NCI-H82 (cell line): Measurements from ENCODE around the gene PDE4B.
"Not testable (repeated sequence)": the region's sequence is repeated elsewhere in the genome, so short reads cannot be mapped to it uniquely, and the experiment has no call there.

Source experiments
- DNase-seq: peaks from one replicate; lab custom pipeline; 2025; lab: John Stamatoyannopoulos, UW

Gene PDE4B

DNA sequence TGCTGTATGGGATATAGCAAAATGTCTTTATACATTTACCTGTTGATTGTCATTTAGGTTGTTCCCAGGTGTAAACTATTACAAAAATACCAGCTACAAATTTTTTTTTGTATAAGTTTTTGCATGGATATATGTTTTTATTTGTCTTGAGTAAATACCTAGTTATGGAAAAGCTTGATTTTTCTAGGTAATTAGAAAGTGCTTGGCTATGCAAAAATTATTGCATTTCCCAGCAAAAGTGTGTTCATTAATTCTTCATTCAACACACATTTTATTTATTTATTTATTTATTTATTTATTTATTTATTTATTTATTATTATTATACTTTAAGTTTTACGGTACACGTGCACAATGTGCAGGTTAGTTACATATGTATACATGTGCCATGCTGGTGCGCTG is 22.1 kb downstream of the PDE4B start:
- no peak for DNase-seq

DNA sequence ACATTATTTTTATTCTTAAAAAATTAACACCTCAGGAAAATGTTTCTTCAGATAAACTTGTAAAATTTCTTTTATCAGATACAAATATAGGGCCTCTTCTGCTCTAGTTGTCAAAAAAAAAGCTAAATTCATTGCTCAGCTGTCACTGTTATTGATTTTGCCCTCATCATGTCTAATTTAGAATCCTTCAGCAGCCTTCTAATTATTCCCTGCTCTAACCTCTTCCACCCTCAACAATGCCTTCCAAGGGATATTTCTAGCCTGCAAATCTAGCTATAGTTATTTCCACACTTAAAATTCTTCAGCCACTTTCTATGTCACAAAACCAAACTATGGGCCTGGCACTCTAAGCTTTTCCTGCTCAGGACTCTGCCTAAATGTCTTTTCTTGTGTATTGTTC is 25.2 kb downstream of the PDE4B start:
- no peak for DNase-seq

DNA sequence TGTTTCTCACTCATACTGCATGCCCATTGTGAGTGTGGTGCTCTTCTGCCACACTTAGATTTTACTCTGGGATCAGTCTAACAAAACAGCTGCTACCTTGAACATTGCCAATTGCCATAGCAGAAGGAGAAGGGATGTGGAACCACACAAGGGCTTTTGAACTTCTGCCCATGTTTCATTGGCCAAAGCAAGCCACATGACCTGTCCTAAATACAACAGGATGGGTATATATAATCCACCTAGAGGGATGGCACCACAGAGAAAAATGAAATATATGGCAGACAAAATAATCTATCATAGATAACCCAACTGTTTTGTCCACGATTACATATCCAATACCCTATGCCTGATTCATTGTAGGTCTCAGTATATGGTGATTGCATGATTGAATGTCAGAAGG is 26.3 kb downstream of the PDE4B start:
- DNase-seq, result no peak

DNA sequence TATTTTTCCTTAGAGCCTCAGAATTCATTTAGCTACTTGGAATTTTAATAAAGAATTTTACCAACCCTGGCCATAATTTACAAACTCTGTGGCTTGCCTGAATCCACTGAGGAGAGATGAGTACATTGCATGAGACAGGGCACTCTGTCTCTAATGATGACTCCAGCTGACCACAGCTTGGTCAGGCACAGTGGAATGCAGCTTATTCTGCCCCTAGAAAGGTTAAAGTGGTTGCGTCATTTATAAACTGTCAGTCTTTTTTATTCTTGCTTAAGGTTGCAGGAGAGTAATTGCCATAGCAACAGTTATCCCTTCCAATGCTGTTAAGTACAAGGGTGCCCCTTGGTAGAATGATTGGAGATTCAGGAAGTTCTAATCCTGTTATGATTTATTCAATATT is 28.3 kb downstream of the PDE4B start:
- DNase-seq, result no peak

DNA sequence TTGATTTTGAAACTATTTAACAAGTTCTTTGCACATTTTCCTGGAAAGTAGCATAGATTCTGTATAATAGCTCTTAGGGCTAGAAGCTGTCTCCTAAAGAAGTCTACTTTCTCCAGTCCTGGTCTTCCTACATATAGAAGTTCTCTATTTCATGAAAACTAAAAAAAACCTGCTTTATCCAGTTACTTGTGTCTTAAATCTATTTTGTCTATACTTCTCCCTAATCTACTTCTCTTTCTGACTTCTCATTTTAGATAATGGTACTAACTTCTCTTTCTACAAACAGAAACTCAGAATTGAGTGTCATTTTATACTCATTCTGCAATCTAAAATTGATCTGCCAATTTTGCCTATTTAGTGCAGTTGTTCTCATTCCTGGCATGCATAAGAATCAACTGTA is 28.7 kb downstream of the PDE4B start:
- DNase-seq, result no peak

DNA sequence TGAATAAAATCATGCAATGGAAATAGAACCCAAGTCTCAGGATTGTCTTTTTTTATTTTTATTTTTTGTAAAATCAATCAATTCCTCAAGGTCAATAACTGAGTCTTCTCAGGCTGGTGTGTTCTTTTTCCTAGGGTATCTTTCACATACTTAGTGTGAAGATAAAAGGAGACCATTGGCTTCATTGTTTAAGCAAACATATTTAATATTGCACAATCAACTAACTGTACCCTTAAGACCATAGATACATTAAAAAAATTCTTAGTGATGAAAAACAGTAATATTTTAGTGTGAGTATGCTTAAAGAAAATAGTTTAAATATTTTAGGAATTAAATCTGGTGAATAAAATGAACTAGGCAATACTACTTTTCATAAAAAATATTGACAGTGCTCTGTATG is 31.4 kb downstream of the PDE4B start:
- no peak for DNase-seq

DNA sequence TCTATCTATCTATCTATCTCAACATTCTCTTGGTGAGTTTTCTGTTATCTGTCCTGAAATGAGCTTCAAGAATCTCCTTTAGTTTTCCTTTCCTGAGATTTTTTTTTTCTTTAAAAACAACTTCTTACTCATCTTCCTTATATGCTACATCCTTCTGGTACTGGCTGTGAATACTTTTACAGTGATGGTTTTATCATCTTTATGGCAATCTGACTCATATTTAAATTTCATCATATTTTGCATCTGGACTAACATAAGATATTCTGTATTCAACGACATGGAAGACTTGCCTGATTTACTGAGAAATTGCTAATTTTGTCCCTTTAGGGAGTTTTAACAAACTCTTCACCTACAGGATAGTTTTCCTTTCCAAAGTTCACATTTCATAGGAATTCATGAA is 33.0 kb downstream of the PDE4B start:
- DNase-seq, result no peak

DNA sequence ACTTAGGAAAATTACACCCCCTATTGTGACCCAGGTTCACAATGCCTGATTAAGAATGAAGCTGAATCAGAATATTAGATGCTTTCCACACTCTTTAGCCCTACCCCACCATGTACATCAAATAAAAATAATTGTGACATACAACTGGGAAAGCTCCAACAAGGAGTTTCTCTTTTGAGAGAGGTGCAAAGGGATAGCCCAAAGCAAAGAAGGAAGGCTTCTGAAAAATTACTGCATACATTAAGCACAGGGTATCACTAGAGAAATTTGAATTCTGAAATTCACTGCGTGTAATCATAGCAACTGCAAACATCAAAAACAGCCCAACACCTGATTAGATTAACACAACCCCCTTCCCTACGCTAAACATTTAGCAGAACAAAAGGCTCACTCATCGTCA is 34.1 kb downstream of the PDE4B start:
- no peak for DNase-seq

DNA sequence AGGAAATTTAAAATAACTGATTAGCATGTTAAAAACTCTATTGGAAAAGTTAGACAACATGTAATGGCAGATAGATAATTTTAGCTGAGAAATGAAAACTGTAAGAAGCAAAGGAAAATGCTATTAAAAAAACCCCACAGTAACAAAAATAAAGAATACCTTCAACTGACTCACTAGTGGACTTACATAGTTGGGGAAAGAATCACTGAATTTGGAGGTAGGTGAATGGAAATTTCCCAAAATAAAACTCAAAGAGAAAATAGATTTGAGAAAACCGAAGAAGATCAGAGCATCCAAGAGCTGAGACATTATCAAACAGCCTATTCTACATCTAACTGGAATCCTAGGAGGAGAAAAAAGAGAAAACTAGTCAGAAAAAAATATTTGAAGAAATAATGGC is 34.7 kb downstream of the PDE4B start:
- DNase-seq, result no peak

DNA sequence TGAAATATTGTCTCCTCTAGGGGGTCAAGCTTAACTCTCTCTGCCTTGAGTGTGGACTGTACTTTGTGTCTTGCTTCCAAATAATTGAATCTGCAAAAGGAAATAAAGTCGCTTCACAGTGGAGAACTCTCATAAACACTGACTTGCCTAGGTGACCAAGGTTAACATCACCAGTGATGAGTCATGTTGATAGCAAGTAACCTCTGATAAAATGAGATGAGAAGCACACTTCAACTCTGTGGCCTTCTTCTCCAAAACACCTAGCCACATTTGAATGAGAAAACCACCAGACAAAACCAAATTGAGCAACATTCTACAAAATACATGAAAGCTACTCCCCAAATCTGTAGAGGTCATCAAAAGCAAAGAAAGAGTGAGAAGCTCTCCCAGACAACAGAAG is 37.6 kb downstream of the PDE4B start:
- DNase-seq, result no peak

DNA sequence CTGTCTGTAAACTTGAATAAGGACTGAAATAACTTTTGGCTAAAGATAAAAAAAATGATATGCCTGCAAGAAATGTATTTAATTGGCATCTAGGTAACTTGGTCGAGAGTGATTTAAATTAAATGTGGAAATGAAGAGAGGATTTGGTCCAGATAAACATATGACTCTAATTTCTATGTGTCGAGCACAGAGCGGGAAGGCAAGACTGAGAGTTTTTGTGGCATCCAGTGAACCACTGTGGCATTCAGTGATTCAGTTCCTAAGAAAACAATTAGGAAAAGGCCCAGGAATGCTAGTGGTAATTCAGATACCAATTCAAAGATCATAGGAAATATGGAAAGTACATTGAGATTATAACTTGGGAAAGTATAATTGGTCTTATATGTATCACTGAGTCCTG is 39.6 kb downstream of the PDE4B start:
- no peak for DNase-seq

DNA sequence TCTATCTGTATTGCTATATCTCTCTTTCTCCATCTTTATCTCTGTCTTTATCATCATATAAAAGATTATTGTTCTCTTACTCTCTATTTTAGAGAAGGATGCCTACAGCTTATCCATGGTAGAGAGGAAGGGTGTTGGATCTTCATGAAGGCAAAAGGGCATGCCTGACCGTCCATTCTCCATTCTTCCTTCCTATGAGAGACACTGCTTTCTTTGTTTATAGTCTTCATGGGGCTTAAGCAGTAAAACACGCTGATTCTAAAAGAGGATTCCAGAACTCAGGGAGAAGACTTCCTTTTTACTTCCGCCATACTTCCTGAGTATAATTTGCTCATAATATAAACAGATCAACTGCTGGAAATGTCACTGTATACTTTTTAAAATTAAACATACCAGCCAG is 44.0 kb downstream of the PDE4B start:
- no peak for DNase-seq

DNA sequence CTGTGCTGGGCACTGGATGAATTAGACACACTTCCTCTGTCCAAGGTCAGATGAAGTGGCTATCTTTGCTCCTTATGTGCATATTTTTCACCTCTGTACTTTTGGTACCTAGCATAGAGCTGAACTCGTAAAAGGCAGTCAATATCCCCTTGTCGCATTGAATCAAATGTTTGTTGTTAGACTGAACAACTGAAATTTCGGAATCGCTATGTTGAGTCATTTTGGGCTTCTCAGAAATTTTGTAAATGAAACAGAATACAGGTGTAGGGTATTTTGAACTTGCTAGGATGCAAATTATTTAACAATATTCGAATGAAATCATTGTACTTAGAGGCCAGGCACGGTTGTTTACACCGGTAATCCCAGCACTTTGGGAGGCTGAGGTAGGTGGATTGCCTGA is 48.0 kb downstream of the PDE4B start:
- no peak for DNase-seq

DNA sequence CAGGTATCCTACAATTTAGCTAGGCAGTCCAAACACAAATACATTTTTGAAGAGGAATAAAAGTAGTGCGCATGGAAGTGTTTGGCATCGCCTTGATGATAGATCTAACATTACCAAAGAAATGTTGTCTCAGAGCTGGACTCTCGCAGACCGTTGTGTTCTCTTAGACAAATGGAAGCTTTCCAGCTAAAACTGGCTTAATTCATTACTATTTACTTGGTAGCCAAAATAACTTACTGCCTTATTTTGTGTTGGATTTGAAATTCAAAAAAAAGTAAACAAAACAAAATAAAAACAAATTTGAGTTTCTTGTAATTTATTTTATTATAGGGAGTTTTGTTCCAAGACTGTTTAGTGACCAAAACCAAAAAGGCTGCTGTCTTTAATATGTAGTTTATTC is 51.6 kb downstream of the PDE4B start:
- no peak for DNase-seq

DNA sequence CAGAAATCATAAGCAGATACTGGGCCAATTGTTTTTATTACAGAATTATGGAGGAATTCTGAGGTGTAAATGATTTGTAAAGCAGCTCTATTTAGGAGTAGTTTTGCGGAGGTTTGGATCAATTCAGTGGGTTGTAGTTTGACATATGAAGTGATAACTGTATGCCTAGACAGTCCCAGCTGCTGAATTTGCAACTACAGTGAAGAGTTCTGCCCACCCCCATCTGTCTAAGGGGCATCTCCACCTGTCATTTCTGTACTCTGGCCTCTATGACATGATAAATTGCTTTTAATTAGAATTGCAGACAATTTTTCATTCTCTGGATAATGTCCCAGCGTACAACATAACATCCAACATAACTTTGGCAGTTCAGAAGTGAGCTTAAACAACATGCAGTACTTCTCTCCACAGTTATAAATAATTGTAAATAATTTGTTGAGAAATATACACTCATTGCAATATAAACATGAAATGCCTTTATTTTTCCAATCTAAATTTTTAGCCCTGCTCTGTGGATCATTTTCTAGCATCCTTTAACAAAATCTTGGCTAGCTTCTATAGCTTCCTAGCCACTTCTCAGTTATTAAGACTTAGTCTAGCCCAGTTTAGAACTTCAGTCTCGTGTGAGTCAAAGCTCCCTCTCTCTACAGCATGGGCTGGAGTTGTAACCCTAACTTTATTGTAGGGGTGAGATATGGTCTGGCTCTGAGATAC is 52.3 kb downstream of the PDE4B start:
- no peak for DNase-seq

DNA sequence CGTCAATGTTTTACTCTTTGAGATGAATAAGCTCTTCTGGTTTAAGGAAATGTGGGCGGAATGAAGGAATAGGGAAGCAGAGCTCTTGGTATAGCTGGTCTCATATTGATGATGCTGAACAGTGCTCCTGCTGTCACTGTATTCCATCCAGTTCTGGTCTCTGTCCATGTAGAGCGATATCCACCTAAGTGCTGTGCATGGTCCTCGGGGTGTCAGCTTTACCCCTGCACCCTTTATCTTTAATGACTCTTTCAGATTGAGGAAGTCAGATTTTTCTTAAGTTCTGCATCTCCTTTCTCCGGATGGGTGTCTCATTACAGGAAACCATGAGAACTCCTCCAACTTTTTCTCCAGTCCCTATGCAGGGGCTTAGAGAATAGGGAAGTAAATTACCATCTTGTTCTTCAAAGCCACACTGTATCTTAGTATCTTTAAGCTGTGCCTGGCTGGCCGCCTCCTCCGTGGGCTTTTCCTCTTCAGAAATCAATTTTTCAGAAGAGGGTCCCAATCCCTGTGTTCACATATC is 52.9 kb downstream of the PDE4B start:
- DNase-seq, result no peak

DNA sequence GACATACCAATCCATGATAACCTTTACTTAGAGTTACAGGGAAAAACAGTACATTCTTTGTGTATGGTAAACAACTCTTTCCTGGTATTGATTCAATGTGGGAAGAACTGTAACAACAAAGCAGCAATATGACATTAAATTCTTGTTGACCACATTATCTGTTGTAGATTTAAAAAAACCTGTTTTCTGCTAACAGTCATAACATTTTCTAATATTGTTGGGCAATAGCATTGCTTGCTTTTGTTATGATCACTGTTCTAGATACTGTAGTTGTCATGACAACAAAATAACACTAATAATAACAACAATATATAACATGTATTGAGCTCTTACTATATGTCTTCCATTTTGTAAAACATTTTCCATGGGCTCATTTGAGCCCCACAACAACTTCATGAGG is 54.2 kb downstream of the PDE4B start:
- DNase-seq, result no peak

DNA sequence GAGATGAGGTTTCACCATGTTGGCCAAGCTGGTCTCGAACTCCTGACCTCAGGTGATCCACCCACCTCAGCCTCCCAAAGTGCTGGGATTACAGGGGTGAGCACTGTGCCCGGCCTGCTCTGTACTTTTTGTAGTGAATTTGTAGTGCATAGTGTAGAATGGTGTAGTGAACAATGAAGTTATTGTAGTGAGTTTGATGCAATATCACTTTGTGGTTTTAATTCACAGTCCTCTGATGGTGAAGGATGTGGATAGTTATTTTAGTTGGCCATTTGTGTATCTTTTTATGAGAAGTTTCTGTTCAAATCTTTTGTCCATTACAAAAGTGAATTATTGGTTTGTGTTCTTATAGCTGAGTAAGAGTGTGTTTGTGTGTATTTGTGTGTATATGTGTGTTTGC is 57.6 kb downstream of the PDE4B start:
- no peak for DNase-seq

DNA sequence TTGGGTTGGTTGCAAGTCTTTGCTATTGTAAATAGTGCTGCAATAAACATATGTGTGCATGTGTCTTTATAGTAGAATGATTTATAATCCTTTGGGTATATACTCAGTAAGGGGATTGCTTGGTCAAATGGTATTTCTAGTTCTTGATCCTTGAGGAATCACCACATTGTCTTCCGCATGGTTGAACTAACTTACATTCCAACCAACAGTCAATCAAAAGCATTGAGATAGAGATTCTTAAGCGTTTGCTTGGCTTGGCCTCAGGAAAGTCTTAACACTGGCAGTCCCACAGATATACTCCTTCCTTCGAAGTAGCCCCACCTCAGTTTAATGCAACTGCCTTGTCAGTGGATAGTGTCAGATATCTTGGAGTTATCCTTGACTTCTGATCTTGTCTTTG is 63.9 kb downstream of the PDE4B start:
- not testable (repeated sequence) for DNase-seq

DNA sequence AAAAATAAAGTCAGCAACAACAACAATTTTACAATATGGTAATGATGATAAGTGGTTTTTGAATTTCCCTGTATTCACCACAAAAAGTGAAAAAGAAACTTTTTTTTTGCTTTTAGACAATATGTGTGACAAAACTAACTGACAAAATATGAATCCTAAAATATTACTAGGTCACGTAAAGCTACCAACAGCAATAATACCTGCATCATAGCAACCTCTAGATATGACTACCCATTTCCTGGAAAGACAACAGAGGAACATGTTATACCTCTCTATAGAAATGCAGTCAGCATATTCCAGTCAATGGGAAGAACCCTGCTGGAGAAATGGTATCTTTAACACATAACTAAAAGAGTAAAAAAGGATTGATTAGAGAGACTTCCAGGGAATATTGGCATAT is 73.7 kb downstream of the PDE4B start:
- DNase-seq, result no peak

DNA sequence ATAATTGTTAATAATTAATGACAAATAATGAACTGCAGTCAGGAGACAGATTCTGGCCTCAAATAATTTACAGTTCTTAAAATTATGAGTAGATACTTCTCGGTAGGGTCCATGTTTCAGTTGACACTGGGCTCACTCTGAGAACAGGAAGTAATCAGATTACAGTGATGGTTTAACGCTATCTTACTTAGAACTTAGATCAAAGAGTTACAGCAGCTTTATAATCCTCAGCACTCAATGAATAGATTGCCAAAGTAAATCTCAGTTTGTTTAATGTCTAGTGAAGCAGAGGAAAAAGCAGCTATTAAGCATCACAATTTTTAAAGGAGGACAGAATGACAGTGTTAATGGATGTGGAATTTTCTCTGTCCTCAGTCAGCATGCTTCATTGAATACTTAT is 79.6 kb downstream of the PDE4B start:
- peak; percentile 63 for DNase-seq

DNA sequence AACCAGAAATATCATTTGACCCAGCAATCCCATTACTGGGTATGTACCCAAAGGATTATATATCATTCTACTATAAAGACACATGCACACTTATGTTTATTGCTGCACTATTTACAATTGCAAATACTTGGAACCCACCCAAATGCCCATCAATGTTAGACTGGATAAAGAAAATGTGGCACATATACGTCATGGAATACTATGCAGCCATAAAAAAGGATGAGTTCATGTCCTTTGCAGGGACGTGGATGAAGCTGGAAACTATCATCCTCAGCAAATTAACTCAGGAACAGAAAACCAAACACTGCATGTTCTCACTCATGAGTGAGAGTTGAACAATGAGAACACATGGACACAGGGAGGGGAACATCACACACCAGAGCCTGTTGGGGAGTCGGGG is 85.6 kb downstream of the PDE4B start:
- DNase-seq, result not testable (repeated sequence)

DNA sequence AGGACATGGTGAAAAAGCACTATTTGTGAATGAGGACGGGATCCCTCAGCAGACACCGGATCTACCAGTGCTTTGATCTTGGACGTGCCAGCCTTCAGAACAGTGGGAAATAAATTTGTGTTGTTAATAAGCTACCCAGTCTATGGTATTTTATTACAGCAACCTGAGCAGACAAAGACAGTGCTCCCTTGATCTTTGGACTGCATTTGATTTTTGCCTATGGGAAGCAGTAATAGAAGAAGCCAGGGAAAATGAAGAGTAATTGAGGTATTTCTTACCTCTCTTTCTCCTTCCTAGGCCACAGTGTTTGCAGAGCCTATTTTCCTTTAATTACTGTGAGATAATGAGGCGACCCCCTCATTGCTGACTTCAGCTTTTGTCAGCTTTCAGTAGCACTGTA is 87.9 kb downstream of the PDE4B start:
- no peak for DNase-seq

DNA sequence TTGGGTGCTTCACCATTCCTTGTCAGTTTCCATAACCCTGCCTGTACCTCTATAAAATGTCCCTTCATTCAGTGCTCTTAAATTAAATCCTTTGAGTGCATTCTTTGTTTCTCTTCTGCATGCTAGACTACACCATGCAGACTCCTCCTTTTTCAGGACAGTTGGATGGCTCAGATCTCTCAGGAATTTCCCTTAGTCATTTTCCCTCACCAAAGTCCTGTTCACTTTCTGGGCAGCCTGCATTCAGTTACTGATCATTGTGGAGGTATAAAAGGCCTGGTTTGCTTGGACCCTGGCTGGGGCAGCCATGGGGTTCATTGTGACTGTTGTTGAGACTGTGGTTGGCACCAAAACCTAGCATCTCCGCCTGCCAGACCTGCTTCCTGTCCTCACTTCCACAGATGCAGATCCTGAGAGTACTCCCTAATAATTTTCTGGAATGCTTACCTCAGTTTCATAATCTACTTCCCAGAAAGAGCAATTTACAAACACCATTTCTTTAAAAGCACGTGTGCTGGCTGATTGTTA is 88.4 kb downstream of the PDE4B start:
- DNase-seq, result no peak
